ENCODE measurements around the gene NPLOC4. TPM values are rescaled to one million over a fixed set of nuclear protein-coding genes. Genes with fewer than 3 reads are reported as not detected.

Gene NPLOC4
- total RNA-seq, 4 donors from 2014 or later = 45.8 to 98.5 (median 58.1) TPM

- intact Hi-C loops (cut with DNase I) = no loop called here
- Histone ChIP-seq H3K36me3 (peaks cover 26 to 27% of the 10 kb centered on the region in 2 donors), H3K27ac (no peak overlapping the region), H3K4me3 (replicated peaks in 1 of 3) (no peak overlapping the region), H3K9me3 (no peaks in the 10 kb centered on the region), H3K4me1 (peaks cover 7 to 19% of the 10 kb centered on the region in 2 donors), H3K27me3 (no peaks in the 10 kb centered on the region)
- TF ChIP-seq POLR2A (IDR thresholded peaks at IDR 0.05) = no peak
- TF ChIP-seq CTCF (IDR thresholded peaks at IDR 0.05) = no peak
- DNase-seq = no peak
- WGBS, 2 donors = 90 to 93% methylated on average over 8 of the region's 8 CpGs
Measured at GRCh38 chr17:81581758-81582157, 55.2 kb downstream of the NPLOC4 start.

GRCh38 chr17:81580481-81580880 is 56.4 kb downstream of the NPLOC4 start:
- TF ChIP-seq CTCF (IDR thresholded peaks at IDR 0.05) (no peak), POLR2A (IDR thresholded peaks at IDR 0.05) (no peak)
- DNase-seq = no peak
- Histone ChIP-seq H3K9me3 (no peaks in the 10 kb centered on the region), H3K27me3 (no peaks in the 10 kb centered on the region), H3K36me3 (peaks cover 15 to 20% of the 10 kb centered on the region in 2 donors), H3K4me3 (replicated peaks in 1 of 3) (no peak overlapping the region), H3K27ac (no peak overlapping the region), H3K4me1 (peaks cover 20 to 32% of the 10 kb centered on the region in 2 donors)
- WGBS, 2 donors = 71 to 76% methylated on average over 6 of the region's 6 CpGs
- intact Hi-C loops (cut with DNase I) = no loop called here

- intact Hi-C loops (cut with DNase I) = no loop called here
Measured at GRCh38 chr17:81579821-81580321, 57.0 kb downstream of the NPLOC4 start.

GRCh38 chr17:81579298-81579697 is 57.6 kb downstream of the NPLOC4 start:
- no peaks in the 10 kb centered on the region for H3K9me3 ChIP-seq
- intact Hi-C loops (cut with DNase I) = no loop called here
- 96 to 97% methylated on average over 6 of the region's 6 CpGs for WGBS, 2 donors
- no peak for DNase-seq
- no peak overlapping the region for H3K27ac ChIP-seq
- no peak overlapping the region for H3K4me3 ChIP-seq (replicated peaks in 1 of 3)
- peaks cover 15 to 16% of the 10 kb centered on the region in 2 donors for H3K36me3 ChIP-seq
- no peaks in the 10 kb centered on the region for H3K27me3 ChIP-seq
- peaks cover 29 to 43% of the 10 kb centered on the region in 2 donors for H3K4me1 ChIP-seq
- TF ChIP-seq CTCF (IDR thresholded peaks at IDR 0.05) = no peak
- no peak for TF ChIP-seq POLR2A (IDR thresholded peaks at IDR 0.05)

More at GRCh38 chr17:81579821-81580321, 57.0 kb downstream of the NPLOC4 start:
- no peak for DNase-seq
- Histone ChIP-seq H3K4me1 (peaks cover 24 to 37% of the 10 kb centered on the region in 2 donors), H3K27me3 (no peaks in the 10 kb centered on the region), H3K27ac (no peak overlapping the region), H3K9me3 (no peaks in the 10 kb centered on the region), H3K36me3 (peaks cover 15 to 16% of the 10 kb centered on the region in 2 donors), H3K4me3 (replicated peaks in 1 of 3) (no peak overlapping the region)
- TF ChIP-seq POLR2A (IDR thresholded peaks at IDR 0.05) (no peak), CTCF (IDR thresholded peaks at IDR 0.05) (no peak)
- 93 to 94% methylated on average over 10 of the region's 10 CpGs for WGBS, 2 donors

- Histone ChIP-seq H3K36me3 (peaks cover 15 to 16% of the 10 kb centered on the region in 2 donors), H3K27ac (no peak overlapping the region), H3K4me3 (replicated peaks in 1 of 3) (no peak overlapping the region), H3K9me3 (no peaks in the 10 kb centered on the region), H3K27me3 (no peaks in the 10 kb centered on the region), H3K4me1 (peaks cover 29 to 43% of the 10 kb centered on the region in 2 donors)
- no peak for DNase-seq
- WGBS, 2 donors = 91 to 99% methylated on average over 6 of the region's 6 CpGs
- intact Hi-C loops (cut with DNase I) = no loop called here
- TF ChIP-seq CTCF (IDR thresholded peaks at IDR 0.05) = no peak
- no peak for TF ChIP-seq POLR2A (IDR thresholded peaks at IDR 0.05)
Measured at GRCh38 chr17:81578561-81579225, 58.2 kb downstream of the NPLOC4 start.

Data from thyroid gland (tissue), 4 donors.